AG10803 (cell line): ENCODE measurements around the gene SLC46A2.

ENCODE experiments used
- DNase-seq: peaks from one replicate; pipeline ENCODE4 v3.0.0; 2010; ENCODE audit warnings: low read depth
- H3K4me3 ChIP-seq: 2 replicates; pipeline ENCODE4 v1.5.1; 2011; ENCODE audit warnings: mild to moderate bottlenecking, low read length, control low read depth
- CTCF ChIP-seq: conservative IDR thresholded peaks from 2 replicates; pipeline ENCODE4 v1.5.1; 2011; ENCODE audit warnings: mild to moderate bottlenecking, low read length, control low read depth, inconsistent platforms

The SLC46A2 gene

GRCh38 chr9:112861638-112862555, 28.8 kb downstream of the SLC46A2 start:
- no peak overlapping the region for H3K4me3 ChIP-seq
- no peak for TF ChIP-seq CTCF
- DNase-seq: no peak

DNA sequence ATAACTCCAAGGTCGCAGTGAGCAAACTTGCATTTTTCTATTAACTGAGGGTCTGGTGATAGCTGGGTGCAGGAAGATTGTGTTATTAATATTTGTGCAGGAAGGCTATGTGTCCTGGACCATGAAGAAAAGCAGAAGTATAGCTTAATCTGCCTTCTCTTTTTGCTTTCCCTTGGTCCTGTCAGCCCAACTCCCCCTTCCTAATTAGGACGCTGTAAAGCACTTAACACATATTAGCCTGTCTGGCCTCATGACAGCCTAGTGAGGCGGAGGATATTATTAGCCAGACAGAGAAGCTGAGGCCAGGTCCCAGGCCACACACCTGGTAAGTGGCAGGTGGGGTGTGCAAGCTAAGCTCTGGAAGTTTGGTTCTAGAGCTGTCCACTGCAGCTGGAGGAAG, 29.5 kb downstream of the SLC46A2 start:
- no peak overlapping the region for H3K4me3 ChIP-seq
- TF ChIP-seq CTCF: no peak
- DNase-seq: no peak

DNA sequence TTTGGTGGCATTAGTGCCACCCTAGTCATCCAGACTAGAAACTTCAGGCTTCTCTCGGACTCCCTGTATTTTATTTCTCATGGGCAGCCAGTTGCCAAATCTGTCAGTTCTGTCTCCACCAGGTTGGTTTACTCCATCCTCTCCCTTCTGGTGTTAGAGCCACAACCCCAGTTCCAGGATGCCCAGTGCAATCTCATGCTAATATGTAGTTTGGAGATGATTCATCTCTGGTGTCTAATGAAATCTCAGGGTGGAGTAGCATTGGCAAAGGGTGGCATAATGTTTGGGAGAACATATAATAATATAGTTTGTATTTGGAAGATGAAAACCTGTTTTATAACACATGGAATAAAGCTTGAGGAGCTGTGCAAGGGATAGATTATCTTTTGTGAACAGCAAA, 30.2 kb downstream of the SLC46A2 start:
- DNase-seq: no peak
- H3K4me3 ChIP-seq: no peak overlapping the region
- TF ChIP-seq CTCF: no peak

DNA sequence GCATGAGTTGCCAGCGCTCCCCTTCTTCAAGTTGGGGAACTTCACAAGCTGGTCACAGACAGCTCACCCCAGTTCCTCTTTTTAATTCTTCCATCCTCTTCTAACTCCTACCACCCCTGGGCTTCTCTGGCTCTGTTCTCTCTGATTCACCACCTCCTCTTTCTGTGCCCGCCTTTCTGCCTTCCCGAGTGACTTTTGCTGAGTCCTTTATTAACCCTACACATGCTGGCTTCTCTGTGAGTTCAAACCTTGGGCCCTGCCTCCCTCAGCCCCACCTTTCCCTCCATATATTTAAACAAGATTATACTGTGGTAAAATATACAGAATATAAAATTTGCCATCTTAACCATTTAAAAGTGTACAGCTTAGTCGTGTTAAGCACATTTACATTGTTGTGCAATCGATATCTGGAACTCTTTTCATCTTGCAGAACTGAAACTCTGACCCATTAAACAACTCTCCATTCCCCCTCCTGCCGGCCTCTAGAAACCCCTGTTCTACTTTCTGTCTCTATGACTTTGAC, 32.0 kb downstream of the SLC46A2 start:
- DNase-seq: no peak
- no peak for TF ChIP-seq CTCF
- H3K4me3 ChIP-seq: no peak overlapping the region

GRCh38 chr9:112858005-112858404, 32.7 kb downstream of the SLC46A2 start:
- TF ChIP-seq CTCF: no peak
- H3K4me3 ChIP-seq: no peak overlapping the region
- no peak for DNase-seq

- no peak for DNase-seq
- no peak for TF ChIP-seq CTCF
- no peak overlapping the region for H3K4me3 ChIP-seq
These were observed 33.8 kb downstream of the SLC46A2 start for GRCh38 chr9:112856843-112857242.

- no peak overlapping the region for H3K4me3 ChIP-seq
- no peak for DNase-seq
- no peak for TF ChIP-seq CTCF
These were observed 34.5 kb downstream of the SLC46A2 start for GRCh38 chr9:112856200-112856599.
